MCF 10A (cell line): ENCODE measurements around the gene FUBP3. TPM values are rescaled to one million over a fixed set of nuclear protein-coding genes. Genes with fewer than 3 reads are reported as not detected.

Experiments used
- BruUV-seq: library from RNA; stranded (reverse); fragments of 400-500 nt; replicated peaks from 2 replicates; lab custom pipeline; 2021; lab: Mats Ljungman, UMichigan
- CTCF ChIA-PET: fragments of 300-600 bp; sonication (Branson Sonifier 250); formaldehyde crosslinking; extraction: SDS; loops from one replicate; lab custom pipeline; 2021; ENCODE audit warnings: antibody characterized with exemption, inconsistent platforms; lab: Yijun Ruan, JAX
- POLR2A ChIA-PET: fragments of 300-600, 350-650 bp; sonication (Branson Sonifier 250); formaldehyde crosslinking; extraction: SDS; loops from one replicate; lab custom pipeline; 2020; ENCODE audit warnings: antibody characterized with exemption, inconsistent platforms; lab: Yijun Ruan, JAX
- DNase-seq: peaks from one replicate; pipeline ENCODE4 v3.0.0-alpha.2; 2018; ENCODE audit not compliant: unreplicated experiment
- H3K27ac Mint-ChIP-seq: one replicate; pipeline ENCODE4 v1.8.0; 2022; ENCODE audit warnings: mild to moderate bottlenecking, low read depth, mixed read lengths; ENCODE audit not compliant: unreplicated experiment
- H3K27me3 Mint-ChIP-seq: one replicate; pipeline ENCODE4 v1.8.0; 2022; ENCODE audit warnings: mixed read lengths; ENCODE audit not compliant: insufficient read depth, unreplicated experiment
- H3K36me3 Mint-ChIP-seq: one replicate; pipeline ENCODE4 v1.8.0; 2022; ENCODE audit warnings: mild to moderate bottlenecking, moderate library complexity, mixed read lengths; ENCODE audit not compliant: insufficient read depth, unreplicated experiment
- H3K4me1 Mint-ChIP-seq: one replicate; pipeline ENCODE4 v1.8.0; 2022; ENCODE audit warnings: mixed read lengths; ENCODE audit not compliant: insufficient read depth, unreplicated experiment
- H3K4me3 Mint-ChIP-seq: one replicate; pipeline ENCODE4 v1.8.0; 2022; ENCODE audit warnings: mild to moderate bottlenecking, moderate library complexity, mixed read lengths; ENCODE audit not compliant: unreplicated experiment
- H3K9me3 Mint-ChIP-seq: one replicate; pipeline ENCODE4 v1.8.0; 2022; ENCODE audit warnings: mixed read lengths; ENCODE audit not compliant: unreplicated experiment
- CTCF ChIP-seq: fragments of 200-600 bp; IDR thresholded peaks from one replicate; pipeline ENCODE4 v1.8.0; 2022; ENCODE audit warnings: antibody characterized with exemption, mild to moderate bottlenecking; ENCODE audit not compliant: unreplicated experiment
- intact Hi-C: fragments of 100-400 bp; cut with micrococcal nuclease; formaldehyde crosslinking; loops from 2 replicates; pipeline ENCODE4 v1.14.1; 2022
- total RNA-seq: library from RNA; stranded (reverse); gene quantifications from 2 replicates; pipeline ENCODE4 v1.2.3, GENCODE V29; 2022

FUBP3 gene
- total RNA-seq, 1 experiment from 2014 or later, result 58.0 TPM

- H3K27ac Mint-ChIP-seq, result no peak overlapping the region
- ChIA-PET CTCF (no interaction called here), POLR2A (no interaction called here)
- no peak for TF ChIP-seq CTCF
- BruUV-seq, result no TSS peak
- no peak for DNase-seq
- peaks cover 82% of the 10 kb centered on the region for H3K27me3 Mint-ChIP-seq
- no peaks in the 10 kb centered on the region for H3K4me1 Mint-ChIP-seq
- no peaks in the 10 kb centered on the region for H3K36me3 Mint-ChIP-seq
- intact Hi-C loops, result no loop called here
- H3K9me3 Mint-ChIP-seq, result no peaks in the 10 kb centered on the region
- no peak overlapping the region for H3K4me3 Mint-ChIP-seq
Observed at GRCh38 chr9:130662099-130662969, 83.0 kb downstream of the FUBP3 start.

- Mint-ChIP-seq H3K4me3 (no peak overlapping the region), H3K4me1 (no peaks in the 10 kb centered on the region), H3K9me3 (no peaks in the 10 kb centered on the region), H3K36me3 (no peaks in the 10 kb centered on the region), H3K27me3 (peaks cover 83% of the 10 kb centered on the region), H3K27ac (no peak overlapping the region)
- ChIA-PET POLR2A (no interaction called here), CTCF (no interaction called here)
- intact Hi-C loops, result no loop called here
- no peak for TF ChIP-seq CTCF
- DNase-seq, result no peak
- BruUV-seq, result no TSS peak
Observed at GRCh38 chr9:130662970-130663257, 83.5 kb downstream of the FUBP3 start.

- no peaks in the 10 kb centered on the region for H3K9me3 Mint-ChIP-seq
- no peak for TF ChIP-seq CTCF
- no peaks in the 10 kb centered on the region for H3K36me3 Mint-ChIP-seq
- no peak overlapping the region for H3K27ac Mint-ChIP-seq
- BruUV-seq, result no TSS peak
- intact Hi-C loops, result no loop called here
- H3K4me3 Mint-ChIP-seq, result no peak overlapping the region
- POLR2A ChIA-PET, result no interaction called here
- DNase-seq, result no peak
- CTCF ChIA-PET, result interaction anchor here (0.5 kb wide), 1 partner anchor 203 kb away, joined by 3 read pairs; no protein-coding TSS in a partner anchor
- H3K4me1 Mint-ChIP-seq, result no peaks in the 10 kb centered on the region
- H3K27me3 Mint-ChIP-seq, result peaks cover 83% of the 10 kb centered on the region
Observed at GRCh38 chr9:130663258-130663976, 84.0 kb downstream of the FUBP3 start.

- H3K36me3 Mint-ChIP-seq, result no peaks in the 10 kb centered on the region
- DNase-seq, result no peak
- no peaks in the 10 kb centered on the region for H3K4me1 Mint-ChIP-seq
- CTCF ChIA-PET, result interaction anchor here (0.5 kb wide), 1 partner anchor 203 kb away, joined by 3 read pairs; no protein-coding TSS in a partner anchor
- no peak overlapping the region for H3K27ac Mint-ChIP-seq
- no peaks in the 10 kb centered on the region for H3K9me3 Mint-ChIP-seq
- no peak overlapping the region for H3K4me3 Mint-ChIP-seq
- no peak for TF ChIP-seq CTCF
- no TSS peak for BruUV-seq
- intact Hi-C loops, result no loop called here
- peaks cover 81% of the 10 kb centered on the region for H3K27me3 Mint-ChIP-seq
- POLR2A ChIA-PET, result no interaction called here
Observed at GRCh38 chr9:130663977-130664250, 84.5 kb downstream of the FUBP3 start.
